Mucosa of descending colon (tissue), 3 donors: ENCODE results near the gene DDAH2. TPM values are rescaled to one million over a fixed set of nuclear protein-coding genes. Genes with fewer than 3 reads are reported as not detected.

Source experiments
- ATAC-seq: fragments of 200-7000 bp; cut with Tn5 transposase; one replicate; pipeline ENCODE4 v1.9.1; 2020; ENCODE audit warnings: mild to moderate bottlenecking, moderate library complexity
- DNase-seq, 3 donors: peaks; one replicate each; pipeline ENCODE4 v3.0.0-alpha.2; 2020
- H3K36me3 ChIP-seq: fragments of 200-600 bp; one replicate; pipeline ENCODE4 v1.8.0; 2021; ENCODE audit warnings: low read depth, mild to moderate bottlenecking
- H3K4me1 ChIP-seq: fragments of 200-600 bp; one replicate; pipeline ENCODE4 v1.8.0; 2021; ENCODE audit warnings: low read depth, mild to moderate bottlenecking
- H3K4me3 ChIP-seq: fragments of 200-600 bp; one replicate; pipeline ENCODE4 v1.8.0; 2021; ENCODE audit warnings: mild to moderate bottlenecking
- H3K9me3 ChIP-seq: fragments of 200-600 bp; one replicate; pipeline ENCODE4 v1.8.0; 2021; ENCODE audit warnings: mild to moderate bottlenecking
- intact Hi-C, 2 donors: fragments of 100-400 bp; cut with DNase I in 1 of 2; cut with micrococcal nuclease in 1 of 2; formaldehyde crosslinking; loops; one replicate each; pipeline versions ENCODE4 v1.11.0 to v1.11.1; 2022; cut with DNase I, micrococcal nuclease
- total RNA-seq, 3 donors: library from RNA; stranded (reverse); fragmentation: NEBNext Ultra II Directional in 2 of 3; extraction: Animal tissue kit (Norgen Biotek cat#: 25700) in 2 of 3; gene quantifications; one replicate each; pipeline versions ENCODE4 v1.2.1 to v1.2.4, GENCODE V29; 2021 to 2023
- TF ChIP-seq, protein P1 (sequence below): fragments of 200-600 bp; IDR thresholded peaks from one replicate; pipeline ENCODE4 v1.8.0; 2022; ENCODE audit warnings: antibody characterized with exemption, mild to moderate bottlenecking
- donor health status: DM: no; HTN: no; CAD: no; lungs with moderate emphysema.
- donor health status: DM: no; HTN: no; CAD: no.
- donor health status: DM: no; HTN: yes; CAD: no.

DDAH2 gene
- total RNA-seq, 3 donors from 2014 or later, result 56.1 to 152 (median 99.5) TPM

DNA sequence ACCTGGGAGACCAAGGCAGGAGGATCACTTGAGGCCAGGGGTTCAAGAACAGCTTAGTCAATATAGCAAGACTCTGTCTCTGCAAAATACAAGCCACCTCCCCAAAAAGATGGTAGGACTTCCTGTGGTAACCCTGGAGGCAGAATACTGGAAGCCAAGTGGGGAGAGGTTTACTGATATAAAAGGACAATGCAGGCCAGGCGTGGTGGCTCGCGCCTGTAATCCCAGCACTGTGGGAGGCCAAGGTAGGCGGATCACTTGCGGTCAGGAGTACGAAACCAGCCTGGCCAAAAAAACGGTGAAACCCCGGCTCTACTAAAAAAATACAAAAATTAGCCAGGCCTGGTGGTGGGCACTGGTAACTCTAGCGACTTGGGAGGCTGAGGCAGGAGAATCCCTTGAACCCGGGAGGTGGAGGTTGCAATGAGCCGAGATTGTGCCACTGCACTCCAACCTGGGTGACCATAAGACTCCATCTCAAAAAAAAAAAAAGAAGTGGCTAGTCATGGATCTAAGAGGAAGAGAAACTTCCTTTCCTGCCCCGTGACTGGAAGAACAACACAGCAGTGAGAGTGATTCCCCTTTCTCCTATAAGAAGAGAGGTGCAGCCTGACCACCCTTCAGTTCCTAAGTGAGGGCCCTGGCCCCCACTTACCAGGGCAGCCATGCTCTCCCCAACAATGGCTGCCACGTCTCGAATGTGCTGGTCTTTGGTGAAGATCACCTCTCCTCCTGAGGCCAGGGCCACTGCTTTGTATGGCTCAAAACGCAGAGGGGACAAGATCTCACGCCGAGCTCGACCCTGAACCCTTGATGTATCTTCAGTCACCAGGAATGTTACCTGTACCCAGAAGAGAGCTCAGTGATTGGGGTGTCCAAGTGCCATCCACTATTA lies 39.5 kb upstream of the DDAH2 start:
- DNase-seq (no peak), ATAC-seq (no peak)
- Histone ChIP-seq H3K4me3 (no peak overlapping the region), H3K36me3 (no peaks in the 10 kb centered on the region), H3K9me3 (no peaks in the 10 kb centered on the region), H3K4me1 (peaks cover 11% of the 10 kb centered on the region)
- TF ChIP-seq, protein P1, sequence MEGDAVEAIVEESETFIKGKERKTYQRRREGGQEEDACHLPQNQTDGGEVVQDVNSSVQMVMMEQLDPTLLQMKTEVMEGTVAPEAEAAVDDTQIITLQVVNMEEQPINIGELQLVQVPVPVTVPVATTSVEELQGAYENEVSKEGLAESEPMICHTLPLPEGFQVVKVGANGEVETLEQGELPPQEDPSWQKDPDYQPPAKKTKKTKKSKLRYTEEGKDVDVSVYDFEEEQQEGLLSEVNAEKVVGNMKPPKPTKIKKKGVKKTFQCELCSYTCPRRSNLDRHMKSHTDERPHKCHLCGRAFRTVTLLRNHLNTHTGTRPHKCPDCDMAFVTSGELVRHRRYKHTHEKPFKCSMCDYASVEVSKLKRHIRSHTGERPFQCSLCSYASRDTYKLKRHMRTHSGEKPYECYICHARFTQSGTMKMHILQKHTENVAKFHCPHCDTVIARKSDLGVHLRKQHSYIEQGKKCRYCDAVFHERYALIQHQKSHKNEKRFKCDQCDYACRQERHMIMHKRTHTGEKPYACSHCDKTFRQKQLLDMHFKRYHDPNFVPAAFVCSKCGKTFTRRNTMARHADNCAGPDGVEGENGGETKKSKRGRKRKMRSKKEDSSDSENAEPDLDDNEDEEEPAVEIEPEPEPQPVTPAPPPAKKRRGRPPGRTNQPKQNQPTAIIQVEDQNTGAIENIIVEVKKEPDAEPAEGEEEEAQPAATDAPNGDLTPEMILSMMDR, result no peak
- intact Hi-C loops, result no loop called here

DNA sequence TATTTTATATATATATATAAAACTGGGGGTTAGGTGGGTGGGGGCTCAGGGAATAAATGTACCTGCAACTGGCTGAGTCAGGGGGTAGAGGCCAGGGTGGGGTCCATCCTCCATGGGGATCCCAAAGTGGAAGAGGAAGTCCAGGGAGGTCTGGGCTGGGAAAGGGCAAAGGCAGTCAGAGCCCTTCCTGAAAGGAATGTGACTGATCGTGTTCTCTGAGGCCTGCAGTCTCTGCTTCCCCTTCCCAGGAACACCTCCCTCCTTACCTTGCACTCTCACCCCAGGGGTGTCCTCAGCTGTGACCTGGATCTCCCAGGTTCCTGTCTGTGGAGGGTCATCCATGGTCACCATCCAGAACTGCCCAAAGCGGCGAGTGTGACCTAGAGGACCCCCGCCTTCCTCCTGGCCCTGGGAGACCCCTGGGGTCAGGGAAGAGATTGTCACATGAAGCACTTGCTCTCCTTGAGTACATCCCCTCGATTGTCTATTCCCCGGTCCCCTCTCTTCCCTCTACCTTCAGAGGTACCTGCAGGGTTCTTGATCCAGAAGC lies 38.1 kb upstream of the DDAH2 start:
- Histone ChIP-seq H3K4me1 (peaks cover 7% of the 10 kb centered on the region), H3K4me3 (no peak overlapping the region), H3K9me3 (no peaks in the 10 kb centered on the region), H3K36me3 (no peaks in the 10 kb centered on the region)
- TF ChIP-seq, protein P1, result no peak
- ATAC-seq, result no peak
- intact Hi-C loops, result no loop called here
- DNase-seq, result no peak

DNA sequence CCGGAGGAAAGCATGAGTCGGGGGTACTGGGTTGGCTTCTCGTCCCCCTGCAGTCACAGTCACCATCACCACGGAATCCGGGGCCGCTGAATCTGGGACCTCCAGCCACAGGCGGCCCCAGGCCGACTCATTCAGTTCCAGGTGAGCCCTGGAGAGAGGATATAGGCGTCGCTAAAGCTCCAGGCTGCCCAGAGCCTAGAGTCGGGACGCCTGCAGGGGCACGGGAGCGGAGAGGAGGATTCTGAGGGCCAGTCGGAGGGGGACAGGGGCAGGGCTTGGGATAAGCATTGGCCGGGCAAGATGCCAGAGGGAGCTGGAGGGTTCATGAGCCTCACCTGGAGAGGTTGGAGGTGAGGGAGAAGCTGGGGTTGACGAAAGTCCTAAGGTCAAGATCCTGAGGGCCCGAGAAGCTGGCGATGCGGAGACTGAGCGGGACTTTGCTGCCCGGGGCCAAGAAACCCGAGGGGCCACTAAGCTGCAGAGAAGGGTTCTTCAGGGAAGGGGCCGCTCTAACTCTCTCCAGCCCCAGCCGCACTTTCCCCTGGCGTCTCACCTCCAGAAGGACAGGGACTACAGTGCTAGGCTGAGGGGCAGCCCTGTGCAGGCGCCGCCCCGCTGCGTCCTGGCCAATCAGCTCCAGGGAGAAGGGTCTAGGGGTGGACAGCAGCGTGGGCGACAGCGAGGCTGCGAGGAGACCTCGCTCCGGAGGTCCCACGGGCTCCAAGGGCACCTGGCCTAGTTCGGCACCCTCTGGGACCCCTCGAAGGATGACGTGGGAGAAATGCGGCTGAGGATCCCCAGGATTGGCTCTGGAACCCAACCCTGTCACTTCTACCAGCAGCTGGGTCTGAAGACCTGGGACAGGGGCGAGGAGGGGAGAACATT lies 37.1 kb upstream of the DDAH2 start:
- intact Hi-C loops, result no loop called here
- Histone ChIP-seq H3K4me1 (peaks cover 6% of the 10 kb centered on the region), H3K9me3 (no peaks in the 10 kb centered on the region), H3K36me3 (no peaks in the 10 kb centered on the region), H3K4me3 (no peak overlapping the region)
- no peak for DNase-seq
- ATAC-seq, result peak; percentile 16
- TF ChIP-seq, protein P1, result no peak

DNA sequence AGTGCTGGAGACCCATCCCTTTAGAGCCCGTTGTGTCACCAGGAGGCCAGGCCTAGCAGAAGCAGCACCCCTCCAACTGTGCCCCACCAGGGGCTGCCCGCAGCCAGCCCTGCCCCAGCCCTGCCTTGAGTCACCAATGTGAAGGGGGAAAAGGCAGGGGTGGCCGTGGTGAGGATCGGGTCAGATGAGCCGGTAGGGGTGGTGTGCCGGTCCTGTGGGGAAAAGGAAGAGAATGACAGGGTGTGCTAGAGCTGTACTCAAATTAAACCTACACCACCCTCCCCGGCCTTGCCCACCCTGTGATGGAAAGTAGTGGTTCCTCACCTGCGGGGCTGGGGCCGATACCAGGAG lies 36.4 kb upstream of the DDAH2 start:
- TF ChIP-seq, protein P1, result no peak
- H3K36me3 ChIP-seq, result no peaks in the 10 kb centered on the region
- ATAC-seq (no peak), DNase-seq (no peak)
- H3K9me3 ChIP-seq, result no peaks in the 10 kb centered on the region
- intact Hi-C loops, result no loop called here
- peaks cover 6% of the 10 kb centered on the region for H3K4me1 ChIP-seq
- H3K4me3 ChIP-seq, result no peak overlapping the region

DNA sequence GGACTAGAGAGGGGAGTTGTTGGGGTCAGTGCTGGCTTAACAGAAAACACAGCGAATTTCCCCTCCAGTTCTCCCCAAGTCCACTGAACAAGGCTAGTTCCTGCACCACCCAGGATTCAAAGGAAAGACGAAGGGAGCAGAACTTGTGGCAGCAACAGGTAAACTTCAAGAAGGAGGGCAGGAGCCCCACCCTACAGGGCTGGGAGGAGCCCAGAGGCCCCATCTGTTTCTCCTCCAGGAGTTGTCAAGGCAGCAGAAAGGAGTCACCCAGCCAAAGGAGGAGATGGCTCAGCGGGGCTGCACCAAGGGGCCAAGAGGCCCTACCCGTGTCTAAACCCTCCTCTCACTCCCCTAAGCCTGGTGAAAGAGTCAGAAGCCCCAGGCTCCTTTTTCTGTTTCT lies 35.1 kb upstream of the DDAH2 start:
- H3K4me3 ChIP-seq, result no peak overlapping the region
- DNase-seq, result no peak
- no peaks in the 10 kb centered on the region for H3K4me1 ChIP-seq
- intact Hi-C loops, result no loop called here
- TF ChIP-seq, protein P1, result no peak
- no peaks in the 10 kb centered on the region for H3K9me3 ChIP-seq
- no peak for ATAC-seq
- H3K36me3 ChIP-seq, result no peaks in the 10 kb centered on the region
